H1 (cell line): ENCODE measurements around the gene TBC1D3B. TPM values are rescaled to one million over a fixed set of nuclear protein-coding genes. Genes with fewer than 3 reads are reported as not detected.

Source experiments
- CTCF ChIA-PET: fragments of 300-600 bp; sonication (Branson Sonifier 250); formaldehyde crosslinking; loops from one replicate; lab custom pipeline; 2021; ENCODE audit not compliant: partially characterized antibody; lab: Charles Lee
- POLR2A ChIA-PET: fragments of 300-600 bp; sonication (Branson Sonifier 250); formaldehyde crosslinking; loops from one replicate; lab custom pipeline; 2021; ENCODE audit warnings: inconsistent platforms; ENCODE audit not compliant: partially characterized antibody; lab: Charles Lee
- DNase-seq, 2 experiments: peaks; one replicate each; pipeline versions ENCODE4 v3.0.0 to v3.0.0-alpha.2; 2010 to 2022; ENCODE audit warnings: low spot score in 2 of 2, low read depth in 1 of 2, mixed read lengths in 1 of 2
- FAIRE-seq: peaks from 2 replicates; lab custom pipeline; 2011; peaks lifted over from hg19 to GRCh38; lab: Jason Lieb, UNC
- H2AFZ ChIP-seq: 2 replicates; pipeline ENCODE4 v1.8.1; 2012; ENCODE audit warnings: low read length, inconsistent platforms
- H2AK5ac ChIP-seq: 2 replicates; pipeline ENCODE4 v1.6.1; 2013; ENCODE audit warnings: low read depth, low read length
- H2BK120ac ChIP-seq: replicated peaks from 2 replicates; pipeline ENCODE3; 2013; ENCODE audit warnings: low read depth, low read length, inconsistent platforms
- H2BK12ac ChIP-seq: 2 replicates; pipeline ENCODE4 v1.6.1; 2013; ENCODE audit warnings: low read depth, low read length
- H2BK15ac ChIP-seq: 2 replicates; pipeline ENCODE4 v1.6.1; 2013; ENCODE audit warnings: low read length
- H2BK20ac ChIP-seq: 2 replicates; pipeline ENCODE4 v1.6.1; 2013; ENCODE audit warnings: low read length
- H2BK5ac ChIP-seq: 2 replicates; pipeline ENCODE4 v1.6.1; 2013; ENCODE audit warnings: low read depth, low read length
- H3K14ac ChIP-seq: 2 replicates; pipeline ENCODE4 v1.6.1; 2013; ENCODE audit warnings: inconsistent platforms; ENCODE audit not compliant: insufficient read length
- H3K18ac ChIP-seq: 2 replicates; pipeline ENCODE4 v1.6.1; 2013; ENCODE audit warnings: low read length; ENCODE audit errors: extremely low read depth
- H3K23ac ChIP-seq: 2 replicates; pipeline ENCODE4 v1.6.1; 2013; ENCODE audit warnings: inconsistent platforms; ENCODE audit not compliant: insufficient read length
- H3K23me2 ChIP-seq: 2 replicates; pipeline ENCODE4 v1.6.1; 2013; ENCODE audit warnings: low read depth, low read length
- H3K27ac ChIP-seq: 2 replicates; pipeline ENCODE4 v1.6.1; 2011; ENCODE audit warnings: low read depth, low read length, inconsistent platforms
- H3K27me3 ChIP-seq, 4 experiments: replicated peaks in 1 of 4; 1 replicate in 1 of 4; 2 replicates in 3 of 4; pipeline versions ENCODE4 v1.6.1 to v1.8.1; 2011 to 2013; ENCODE audit warnings: low read length in 3 of 4, mild to moderate bottlenecking in 3 of 4, inconsistent platforms in 2 of 4, mixed read lengths in 2 of 4, moderate library complexity in 1 of 4; ENCODE audit not compliant: control insufficient read depth in 3 of 4, insufficient read depth in 3 of 4; ENCODE audit errors: extremely low read depth in 1 of 4
- H3K36me3 ChIP-seq, 4 experiments: 2 replicates each; pipeline versions ENCODE4 v1.6.1 to v1.8.1; 2011 to 2013; ENCODE audit warnings: mild to moderate bottlenecking in 4 of 4, low read length in 3 of 4, moderate library complexity in 2 of 4, control low read depth in 1 of 4, inconsistent platforms in 1 of 4; ENCODE audit not compliant: insufficient read depth in 4 of 4, control insufficient read depth in 2 of 4
- H3K4ac ChIP-seq: replicated peaks from 2 replicates; pipeline ENCODE3; 2013; ENCODE audit warnings: low read length, low read depth, mixed read lengths, inconsistent platforms; ENCODE audit not compliant: insufficient read length
- H3K4me1 ChIP-seq, 4 experiments: replicated peaks in 1 of 4; 1 replicate in 1 of 4; 2 replicates in 3 of 4; pipeline versions ENCODE4 v1.6.1 to v1.8.1; 2011 to 2013; ENCODE audit warnings: low read length in 3 of 4, inconsistent platforms in 2 of 4, mixed read lengths in 1 of 4; ENCODE audit not compliant: insufficient read depth in 4 of 4, control insufficient read depth in 3 of 4
- H3K4me2 ChIP-seq, 2 experiments: 2 replicates each; pipeline versions ENCODE4 v1.6.1 to v1.8.1; 2011 to 2013; ENCODE audit warnings: low read depth in 2 of 2, low read length in 2 of 2, control low read depth in 1 of 2, inconsistent platforms in 1 of 2, mild to moderate bottlenecking in 1 of 2; ENCODE audit not compliant: insufficient read depth in 1 of 2
- H3K4me3 ChIP-seq, 4 experiments: fragments of 200-600, 300-600 bp in 1 of 4; sonication (generic), shearing (Covaris generic), sonication (Bioruptor Twin) in 1 of 4; 2 replicates each; pipeline versions ENCODE4 v1.5.1 to v1.8.1; 2011 to 2016; ENCODE audit warnings: low read length in 4 of 4, low read depth in 3 of 4, control low read depth in 2 of 4, inconsistent platforms in 2 of 4, mild to moderate bottlenecking in 2 of 4, mixed read lengths in 1 of 4, moderate library complexity in 1 of 4; ENCODE audit not compliant: insufficient read depth in 2 of 4; ENCODE audit errors: extremely low read depth in 1 of 4
- H3K56ac ChIP-seq: replicated peaks from 2 replicates; pipeline ENCODE3; 2013; ENCODE audit warnings: low read depth, mild to moderate bottlenecking, mixed read lengths, low read length, inconsistent platforms; ENCODE audit not compliant: insufficient read length
- H3K79me1 ChIP-seq: 2 replicates; pipeline ENCODE4 v1.6.1; 2013; ENCODE audit warnings: low read depth, low read length, control low read depth
- H3K79me2 ChIP-seq, 2 experiments: 2 replicates each; pipeline versions ENCODE4 v1.6.1 to v1.8.1; 2012 to 2013; ENCODE audit warnings: low read length in 2 of 2, mild to moderate bottlenecking in 2 of 2, inconsistent platforms in 1 of 2; ENCODE audit not compliant: insufficient read depth in 2 of 2, control insufficient read depth in 1 of 2
- H3K9ac ChIP-seq, 4 experiments: replicated peaks in 1 of 4; 1 replicate in 1 of 4; 2 replicates in 3 of 4; pipeline versions ENCODE4 v1.6.1 to v1.8.1; 2011 to 2013; ENCODE audit warnings: low read depth in 3 of 4, low read length in 3 of 4, control low read depth in 2 of 4, mild to moderate bottlenecking in 2 of 4, moderate library complexity in 2 of 4, inconsistent platforms in 1 of 4; ENCODE audit errors: extremely low read depth in 1 of 4
- H3K9me3 ChIP-seq, 2 experiments: 2 replicates each; pipeline versions ENCODE4 v1.6.1 to v1.8.1; 2012 to 2013; ENCODE audit warnings: mild to moderate bottlenecking in 2 of 2, moderate library complexity in 2 of 2, control low read depth in 1 of 2, inconsistent platforms in 1 of 2, low read depth in 1 of 2, low read length in 1 of 2, mixed read lengths in 1 of 2; ENCODE audit not compliant: insufficient read depth in 2 of 2
- H4K20me1 ChIP-seq, 2 experiments: replicated peaks in 1 of 2; 2 replicates each; pipeline versions ENCODE3 to v1.8.1; 2011 to 2013; ENCODE audit warnings: inconsistent platforms in 2 of 2, low read length in 2 of 2, mild to moderate bottlenecking in 1 of 2; ENCODE audit not compliant: insufficient read depth in 2 of 2, control insufficient read depth in 1 of 2
- H4K5ac ChIP-seq: 2 replicates; pipeline ENCODE4 v1.6.1; 2013; ENCODE audit warnings: low read length, low read depth, mixed read lengths, inconsistent platforms; ENCODE audit not compliant: insufficient read length
- H4K8ac ChIP-seq: 2 replicates; pipeline ENCODE4 v1.8.0; 2013; ENCODE audit warnings: mild to moderate bottlenecking, moderate library complexity, low read length, inconsistent platforms; ENCODE audit not compliant: insufficient read depth; ENCODE audit errors: extremely low read depth
- H4K91ac ChIP-seq: replicated peaks from 2 replicates; pipeline ENCODE3; 2013; ENCODE audit warnings: low read length, mixed read lengths, inconsistent platforms; ENCODE audit not compliant: insufficient read length
- HDAC6 ChIP-seq: IDR thresholded peaks from one replicate; pipeline ENCODE4 v1.7.1; 2012; ENCODE audit warnings: low read depth, mild to moderate bottlenecking, inconsistent platforms, low read length, moderate library complexity
- SIN3A ChIP-seq, 2 experiments: IDR thresholded peaks in 1 of 2; conservative IDR thresholded peaks in 1 of 2; 2 replicates each; pipeline ENCODE4 v1.6.1; 2011 to 2012; ENCODE audit warnings: low read length in 2 of 2, improper control_type of control experiment in 1 of 2, low read depth in 1 of 2, mild to moderate bottlenecking in 1 of 2
- SIRT6 ChIP-seq: IDR thresholded peaks from one replicate; pipeline ENCODE4 v1.7.1; 2012; ENCODE audit warnings: low read length, inconsistent platforms
- SRF ChIP-seq: IDR thresholded peaks from 2 replicates; pipeline ENCODE4 v1.6.1; 2011; ENCODE audit warnings: mild to moderate bottlenecking, low read depth, low read length, moderate library complexity
- WGBS, 2 experiments: shearing (Covaris generic) in 1 of 2; methylation state at CpG; one replicate each; pipeline versions ENCODE4 v1.1.6 to v1.1.7; 2013 to 2015; ENCODE audit warnings: low lambda C conversion rate in 2 of 2, mixed read lengths in 2 of 2, inconsistent platforms in 1 of 2, low coverage in 1 of 2, missing lambda C conversion rate in 1 of 2; ENCODE audit not compliant: insufficient replicate concordance in 2 of 2, insufficient coverage in 1 of 2, insufficient read length in 1 of 2; ENCODE audit errors: extremely low coverage in 1 of 2, missing lambda C conversion rate in 1 of 2; 5-methylcytosine and 5-hydroxymethylcytosine counted together
- polyA plus RNA-seq, 7 experiments: library from polyadenylated mRNA; depleted of rRNA in 3 of 7; stranded (reverse) in 5 of 7; unstranded in 2 of 7; fragments of >200 nt in 5 of 7; fragments of 200-250 nt in 2 of 7; gene quantifications; 1 replicate in 5 of 7; 2 replicates in 1 of 7; 4 replicates in 1 of 7; pipeline versions ENCODE4 v1.2.1 to v1.2.3, GENCODE V29; 2011 to 2013; ENCODE audit warnings: missing spikeins in 2 of 7, mixed read lengths in 2 of 7
- total RNA-seq: library from RNA; stranded (reverse); fragmentation: NEBNext Ultra II Directional; extraction: Animal tissue kit (Norgen Biotek cat#: 25700); gene quantifications from 2 replicates; pipeline ENCODE4 v1.2.1, GENCODE V29; 2021

TBC1D3B gene
- total and polyA plus RNA-seq, 2 of the 8 experiments (the other 6 are each of a cell fraction or from before 2014, with no cell fraction given), result 0.54 to 6.2 TPM

GRCh38 chr17:36151891-36152638 is 24.4 kb downstream of the TBC1D3B start:
- Histone ChIP-seq H4K91ac (no peak overlapping the region), H3K56ac (no peak overlapping the region), H3K23ac (no peak overlapping the region), H3K4ac (no peak overlapping the region), H3K36me3 (no peaks in the 10 kb centered on the region), H2BK120ac (no peak overlapping the region), H4K5ac (no peak overlapping the region), H2BK12ac (no peak overlapping the region), H3K14ac (no peak overlapping the region), H2AFZ (no peak overlapping the region), H3K9me3 (no peaks in the 10 kb centered on the region), H2BK20ac (no peak overlapping the region), H3K9ac (no peak overlapping the region), H2BK5ac (no peak overlapping the region), H3K4me3 (no peak overlapping the region), H3K18ac (no peak overlapping the region), H2AK5ac (no peak overlapping the region), H2BK15ac (no peak overlapping the region), H3K27me3 (no peaks in the 10 kb centered on the region), H3K23me2 (no peaks in the 10 kb centered on the region), H3K79me2 (no peaks in the 10 kb centered on the region), H3K4me2 (no peak overlapping the region), H3K4me1 (no peaks in the 10 kb centered on the region), H3K27ac (no peak overlapping the region), H4K8ac (no peak overlapping the region), H3K79me1 (no peaks in the 10 kb centered on the region), H4K20me1 (no peaks in the 10 kb centered on the region)
- POLR2A ChIA-PET, result no interaction called here
- FAIRE-seq, result no peak
- 81% methylated on average over 4 of the region's 4 CpGs; no CpG with 5 or more reads in 1 of the 2 experiments for WGBS, 2 experiments
- CTCF ChIA-PET, result interaction anchor here (0.6 kb wide), 2 partner anchors 348 to 620 kb away, joined by 3 read pairs; no protein-coding TSS in a partner anchor
- DNase-seq, result no peak
- TF ChIP-seq SIN3A (conservative IDR thresholded peaks at IDR 0.05 in 1 of 2, IDR thresholded peaks at IDR 0.05 in 1 of 2; ENCODE audit: low read depth in 1 of 2, low read length in 2 of 2), result no peak
- no peak for TF ChIP-seq SRF
- no peak for TF ChIP-seq HDAC6
- TF ChIP-seq SIRT6, result no peak
